Stimulated activated CD4-positive, alpha-beta T cell treated with anti-CD3 and anti-CD28 coated beads, Interleukin-1b, Interleukin-23, amount 100 ng/mL, for 4 hours (primary cell): ENCODE results near the gene ZNF488.

Source experiments
- DNase-seq, 2 donors: peaks; one replicate each; pipeline ENCODE4 v3.0.0-alpha.2; 2020; ENCODE audit warnings: low read depth in 2 of 2

Gene ZNF488

GRCh38 chr10:47366731-47367460, 17.2 kb downstream of the ZNF488 start:
- DNase-seq: no peak

- DNase-seq: no peak
Measured at GRCh38 chr10:47366181-47366631, 17.9 kb downstream of the ZNF488 start.

DNA sequence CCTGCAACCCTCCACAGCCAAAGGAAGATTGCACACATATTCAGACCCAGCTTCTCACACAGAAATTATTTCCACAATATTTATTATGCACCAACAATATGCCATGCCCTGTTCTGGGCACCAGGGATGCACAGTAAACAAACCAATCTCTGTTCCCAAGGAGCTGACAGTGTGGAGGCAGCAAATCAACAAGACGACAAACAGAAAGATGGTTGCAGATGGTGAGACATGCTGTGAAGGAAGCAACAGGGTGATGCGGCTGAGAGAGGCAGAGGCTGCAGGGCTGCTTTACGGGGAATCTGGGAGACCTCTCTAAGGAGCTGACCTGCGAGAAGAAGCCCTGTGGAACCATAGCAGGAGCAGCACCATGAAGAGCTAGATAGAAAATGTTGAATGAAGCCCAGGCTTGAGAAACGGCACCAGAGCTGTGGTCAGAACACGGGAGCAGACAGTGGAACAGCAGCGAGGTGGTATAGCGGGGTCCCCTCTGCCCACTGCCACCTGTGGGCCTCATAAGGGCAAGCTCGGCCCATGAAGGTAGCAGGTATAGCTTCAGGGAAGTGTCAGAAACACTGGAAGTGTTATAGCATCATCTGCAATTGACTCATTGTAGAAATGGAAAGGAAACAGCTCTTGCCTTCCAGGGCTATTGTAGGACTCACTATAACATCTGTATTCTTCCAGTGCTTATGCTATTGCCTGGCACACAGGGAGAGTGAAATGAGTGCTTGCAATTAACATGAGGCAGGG, 18.5 kb downstream of the ZNF488 start:
- DNase-seq: no peak

DNA sequence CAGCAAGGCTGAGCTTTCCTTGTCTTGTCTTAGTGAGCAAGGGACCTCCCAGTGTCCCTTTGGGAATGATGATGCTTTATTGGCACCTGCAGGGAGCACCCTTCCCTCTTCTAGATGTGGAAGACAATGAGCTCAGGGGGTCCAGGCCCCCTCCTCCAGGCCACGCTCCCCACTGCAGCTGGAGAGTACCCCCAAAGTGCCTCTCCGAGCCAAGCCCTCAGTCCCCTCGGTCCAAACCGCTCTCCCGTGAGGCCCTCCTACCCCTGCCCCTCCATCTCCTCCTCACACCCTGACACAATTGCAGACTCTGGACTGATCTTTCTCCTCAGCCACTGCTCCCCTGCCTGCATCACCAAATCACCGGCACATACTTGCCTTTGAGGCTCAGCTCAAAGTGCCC, 19.2 kb downstream of the ZNF488 start:
- no peak for DNase-seq

DNA sequence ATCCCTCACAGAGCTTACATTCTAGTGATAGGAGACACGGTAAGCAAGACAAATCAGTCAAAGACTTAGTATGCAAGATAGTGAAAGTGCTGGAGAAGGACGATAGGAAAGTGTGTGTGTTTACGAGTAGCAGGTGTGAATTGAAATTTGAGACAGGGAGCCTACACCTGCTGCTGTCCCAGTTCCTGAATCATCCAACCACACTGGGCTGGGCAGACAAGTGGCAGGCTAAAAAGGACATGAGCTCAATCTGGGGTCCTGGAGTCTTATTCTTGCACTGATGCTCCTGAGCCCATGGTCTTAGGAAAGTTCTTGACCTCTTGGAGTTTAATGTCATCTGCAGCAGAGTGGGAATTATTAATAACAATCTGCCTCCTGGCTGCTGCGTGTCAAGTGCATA, 19.7 kb downstream of the ZNF488 start:
- no peak for DNase-seq

GRCh38 chr10:47363781-47364180, 20.3 kb downstream of the ZNF488 start:
- DNase-seq: no peak

GRCh38 chr10:47362199-47362598, 21.9 kb downstream of the ZNF488 start:
- DNase-seq: no peak

GRCh38 chr10:47361293-47361692, 22.8 kb downstream of the ZNF488 start:
- no peak for DNase-seq

DNA sequence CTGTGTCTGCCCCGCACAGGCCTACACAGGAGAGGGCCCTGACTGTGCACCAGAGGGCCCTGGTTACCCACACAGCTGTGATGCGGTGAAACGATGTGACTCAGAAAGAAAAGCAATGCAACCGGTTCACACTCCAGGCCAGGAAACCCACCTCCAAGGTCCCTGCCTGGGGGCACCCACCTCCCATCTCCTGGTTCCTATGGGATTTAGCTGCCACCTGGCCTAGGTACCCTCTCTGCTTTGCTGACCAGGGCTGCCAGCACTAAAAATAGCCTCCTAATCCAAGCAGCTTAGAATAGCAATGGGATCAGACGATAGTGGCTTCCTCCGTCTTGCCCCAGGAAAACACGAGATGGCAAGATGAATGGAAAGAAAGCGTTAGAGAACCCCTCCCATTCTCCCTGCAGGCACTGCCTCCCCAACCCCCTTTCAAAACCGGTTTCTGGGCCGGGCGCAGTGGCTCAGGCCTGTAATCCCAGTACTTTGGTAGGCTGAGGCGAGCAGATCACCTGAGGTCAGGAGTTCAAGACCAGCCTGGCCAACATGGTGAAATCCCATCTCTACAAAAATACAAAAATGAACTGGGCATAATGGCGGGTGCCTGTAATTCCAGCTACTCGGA, 23.6 kb downstream of the ZNF488 start:
- no peak for DNase-seq

GRCh38 chr10:47359626-47360418, 24.3 kb downstream of the ZNF488 start:
- DNase-seq: no peak

GRCh38 chr10:47359101-47359500, 25.0 kb downstream of the ZNF488 start:
- DNase-seq: no peak

DNA sequence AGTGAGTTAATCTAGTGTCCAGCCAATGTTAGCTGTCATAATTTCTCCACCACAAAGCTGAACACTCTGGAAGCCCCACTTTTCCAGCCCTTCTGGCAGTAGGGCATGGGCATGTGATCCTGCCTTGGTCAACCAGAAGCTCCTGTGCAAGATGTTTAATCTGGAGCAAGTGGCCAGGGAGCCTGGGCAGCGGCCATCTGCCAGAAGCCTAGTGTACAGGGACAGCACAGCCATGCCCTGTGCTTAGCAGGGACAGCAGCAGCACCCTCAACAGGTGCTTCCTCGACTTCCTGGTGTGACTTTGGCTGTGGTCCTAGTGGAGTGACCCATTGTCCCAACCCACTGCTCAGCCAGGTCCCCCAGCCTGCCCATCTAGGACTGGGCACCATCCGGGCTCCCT, 25.6 kb downstream of the ZNF488 start:
- no peak for DNase-seq

DNA sequence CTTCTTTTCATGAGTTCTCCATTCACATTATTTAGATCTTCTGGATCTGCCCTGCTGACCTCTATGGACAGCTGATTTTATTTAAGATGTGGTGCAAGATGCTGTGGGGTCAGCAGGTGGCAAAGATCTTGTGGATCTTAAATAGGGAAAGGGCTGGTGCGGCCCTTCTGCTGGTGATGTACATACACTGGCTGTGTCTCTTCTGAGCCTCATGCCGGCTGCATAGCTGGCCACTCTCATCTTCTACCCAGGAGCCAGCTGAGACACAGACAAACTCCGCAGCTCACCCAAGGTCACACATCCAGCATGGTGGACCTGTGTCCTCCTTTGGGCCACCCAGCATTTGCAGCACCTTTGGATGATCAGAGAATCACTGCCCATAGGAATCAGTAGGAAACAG, 26.2 kb downstream of the ZNF488 start:
- DNase-seq: no peak

GRCh38 chr10:47357131-47357582, 26.9 kb downstream of the ZNF488 start:
- DNase-seq: no peak

DNA sequence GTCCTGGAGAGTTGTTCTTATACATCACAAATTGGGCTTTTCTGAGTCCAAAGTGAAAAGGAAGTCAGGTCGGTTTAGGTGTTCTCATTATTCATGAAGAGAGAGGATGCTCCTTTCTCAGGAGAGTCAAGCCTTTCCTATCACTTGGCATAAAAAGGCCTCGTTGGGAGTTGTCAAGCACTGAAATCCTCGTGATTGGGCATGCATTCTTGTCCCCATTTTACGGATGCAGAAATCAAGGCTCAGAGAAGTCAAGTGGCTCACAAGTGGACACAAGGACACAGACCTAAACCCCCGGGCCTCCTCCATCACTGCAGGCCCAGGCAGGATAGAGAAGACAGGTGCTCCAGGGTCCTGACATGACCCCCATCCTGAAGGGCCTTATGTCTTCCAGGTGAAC, 27.4 kb downstream of the ZNF488 start:
- DNase-seq: no peak

- no peak for DNase-seq
Measured at GRCh38 chr10:47354900-47355299, 29.2 kb downstream of the ZNF488 start.

DNA sequence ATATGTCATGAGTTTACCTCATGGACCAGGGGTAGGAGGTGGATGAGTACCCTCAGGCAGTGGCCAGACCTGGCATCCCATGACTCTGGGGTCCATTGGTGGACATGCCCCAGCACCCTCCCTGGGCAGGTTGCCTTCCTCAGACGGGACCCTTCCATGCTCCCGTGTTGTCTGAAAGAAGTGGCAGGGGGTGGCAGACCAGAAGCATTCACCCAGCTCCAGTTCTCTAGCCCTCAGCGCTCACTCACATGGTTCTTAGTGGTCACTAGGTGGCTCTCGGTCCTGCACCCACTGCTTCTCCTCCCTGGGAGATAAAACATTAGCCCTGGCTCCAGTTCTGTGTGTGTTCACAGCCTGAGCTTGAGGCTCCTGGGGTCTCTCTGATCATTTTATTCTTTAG, 29.9 kb downstream of the ZNF488 start:
- no peak for DNase-seq

DNA sequence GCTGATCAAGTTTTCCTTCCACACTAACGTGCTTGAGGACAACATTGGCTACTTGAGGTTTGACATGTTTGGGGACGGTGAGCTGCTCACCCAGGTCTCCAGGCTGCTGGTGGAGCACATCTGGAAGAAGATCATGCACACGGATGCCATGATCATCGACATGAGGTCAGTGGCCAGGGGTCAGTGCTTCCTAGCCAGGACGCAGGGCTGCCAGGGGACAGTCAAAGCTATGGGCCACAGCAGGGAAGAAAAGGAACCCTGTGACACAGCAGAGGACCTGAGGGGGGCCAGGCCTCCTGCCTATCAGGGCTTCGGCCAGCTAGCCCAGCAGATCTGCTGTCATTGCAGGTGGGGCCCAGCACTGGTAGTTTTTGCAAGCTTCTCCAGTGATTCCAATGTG, 30.7 kb downstream of the ZNF488 start:
- DNase-seq: no peak

GRCh38 chr10:47351899-47352815, 31.9 kb downstream of the ZNF488 start:
- no peak for DNase-seq

DNA sequence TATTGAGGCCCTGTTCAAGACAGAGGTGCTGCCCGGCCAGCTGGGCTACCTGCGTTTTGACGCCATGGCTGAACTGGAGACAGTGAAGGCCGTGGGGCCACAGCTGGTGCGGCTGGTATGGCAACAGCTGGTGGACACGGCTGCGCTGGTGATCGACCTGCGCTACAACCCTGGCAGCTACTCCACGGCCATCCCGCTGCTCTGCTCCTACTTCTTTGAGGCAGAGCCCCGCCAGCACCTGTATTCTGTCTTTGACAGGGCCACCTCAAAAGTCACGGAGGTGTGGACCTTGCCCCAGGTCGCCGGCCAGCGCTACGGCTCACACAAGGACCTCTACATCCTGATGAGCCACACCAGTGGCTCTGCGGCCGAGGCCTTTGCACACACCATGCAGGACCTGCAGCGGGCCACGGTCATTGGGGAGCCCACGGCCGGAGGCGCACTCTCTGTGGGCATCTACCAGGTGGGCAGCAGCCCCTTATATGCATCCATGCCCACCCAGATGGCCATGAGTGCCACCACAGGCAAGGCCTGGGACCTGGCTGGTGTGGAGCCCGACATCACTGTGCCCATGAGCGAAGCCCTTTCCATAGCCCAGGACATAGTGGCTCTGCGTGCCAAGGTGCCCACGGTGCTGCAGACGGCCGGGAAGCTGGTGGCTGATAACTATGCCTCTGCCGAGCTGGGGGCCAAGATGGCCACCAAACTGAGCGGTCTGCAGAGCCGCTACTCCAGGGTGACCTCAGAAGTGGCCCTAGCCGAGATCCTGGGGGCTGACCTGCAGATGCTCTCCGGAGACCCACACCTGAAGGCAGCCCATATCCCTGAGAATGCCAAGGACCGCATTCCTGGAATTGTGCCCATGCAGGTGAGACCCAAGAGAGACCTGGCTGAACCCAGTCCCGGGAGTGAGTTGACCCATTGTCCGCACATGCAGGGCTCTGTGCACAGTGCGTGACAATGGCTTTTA, 33.1 kb downstream of the ZNF488 start:
- DNase-seq: no peak
